GM19351 (cell line): Measurements from ENCODE around the gene RGL2.
"Not testable (repeated sequence)": the region's sequence is repeated elsewhere in the genome, so short reads cannot be mapped to it uniquely, and the experiment has no call there.

Source experiments
- ATAC-seq: cut with Tn5 transposase; IDR thresholded peaks from one replicate; pipeline ENCODE4 v1.9.1; 2021; ENCODE audit warnings: mild to moderate bottlenecking, moderate library complexity; ENCODE audit not compliant: unreplicated experiment

RGL2 gene

GRCh38 chr6:33298773-33299236, at the start of gene RGL2:
Gene RGL2 (minus strand): TSS chr6:33298942. CDS start chr6:33298610, 332 bp downstream.
- peak; percentile 34 for ATAC-seq

GRCh38 chr6:33347816-33348215, 49.1 kb upstream of the RGL2 start:
- ATAC-seq: no peak

- not testable (repeated sequence) for ATAC-seq
These were observed 48.2 kb upstream of the RGL2 start for GRCh38 chr6:33346972-33347371.

- ATAC-seq: no peak
These were observed 46.3 kb upstream of the RGL2 start for GRCh38 chr6:33344701-33345697.

- no peak for ATAC-seq
These were observed 45.3 kb upstream of the RGL2 start for GRCh38 chr6:33343953-33344611.

GRCh38 chr6:33343606-33343952, 44.8 kb upstream of the RGL2 start:
- not testable (repeated sequence) for ATAC-seq

GRCh38 chr6:33339193-33339592, 40.5 kb upstream of the RGL2 start:
- ATAC-seq: no peak

- no peak for ATAC-seq
These were observed 37.8 kb upstream of the RGL2 start for GRCh38 chr6:33336495-33336894.

GRCh38 chr6:33335916-33336315, 37.2 kb upstream of the RGL2 start:
- ATAC-seq: no peak

GRCh38 chr6:33333666-33334065, 34.9 kb upstream of the RGL2 start:
- ATAC-seq: no peak

- ATAC-seq: no peak
These were observed 32.0 kb upstream of the RGL2 start for GRCh38 chr6:33330736-33331135.

GRCh38 chr6:33329058-33329457, 30.3 kb upstream of the RGL2 start:
- no peak for ATAC-seq

- ATAC-seq: no peak
These were observed 25.4 kb upstream of the RGL2 start for GRCh38 chr6:33324125-33324524.

GRCh38 chr6:33323623-33323948, 24.8 kb upstream of the RGL2 start:
- no peak for ATAC-seq

- ATAC-seq: no peak
These were observed 22.5 kb upstream of the RGL2 start for GRCh38 chr6:33321227-33321626.

- no peak for ATAC-seq
These were observed 21.8 kb upstream of the RGL2 start for GRCh38 chr6:33320315-33321181.

GRCh38 chr6:33319939-33320314, 21.2 kb upstream of the RGL2 start:
- no peak for ATAC-seq

GRCh38 chr6:33318426-33319073, 19.8 kb upstream of the RGL2 start:
- ATAC-seq: no peak

GRCh38 chr6:33317669-33318425, 19.1 kb upstream of the RGL2 start, which contains the start of gene ZBTB22:
Gene ZBTB22 (minus strand): TSS chr6:33317744. CDS start chr6:33316916, 828 bp downstream.
- ATAC-seq: peak; percentile 59

- ATAC-seq: no peak
These were observed 18.6 kb upstream of the RGL2 start for GRCh38 chr6:33317419-33317668.
